AG08395 (cell line): ENCODE measurements around the gene CALHM3.
A peak's percentile ranks its signal among the peaks of the same experiment; 100 is the strongest.

Experiments used
- DNase-seq: peaks from one replicate; pipeline ENCODE4 v3.0.0; 2012; ENCODE audit warnings: mixed read lengths, low spot score

CALHM3 gene

DNA sequence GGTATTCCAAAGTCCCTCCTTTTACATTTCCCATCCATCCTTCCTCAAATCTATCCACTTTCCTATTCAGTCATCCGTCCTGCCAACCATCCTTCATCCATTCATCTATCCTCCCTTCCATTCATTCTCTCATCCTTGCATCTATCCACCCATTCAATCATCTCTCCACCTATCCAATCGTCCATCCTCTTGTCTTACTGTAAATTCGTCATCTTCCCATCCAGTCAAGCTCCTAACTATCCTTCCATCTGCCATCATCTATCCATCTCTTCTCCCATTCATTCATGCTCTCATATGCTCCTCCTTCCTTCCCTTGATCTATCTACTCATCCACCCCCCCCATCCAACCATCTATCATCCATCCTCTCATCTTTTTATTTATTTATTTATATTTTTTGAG is 5.0 kb downstream of the CALHM3 start:
- no peak for DNase-seq

DNA sequence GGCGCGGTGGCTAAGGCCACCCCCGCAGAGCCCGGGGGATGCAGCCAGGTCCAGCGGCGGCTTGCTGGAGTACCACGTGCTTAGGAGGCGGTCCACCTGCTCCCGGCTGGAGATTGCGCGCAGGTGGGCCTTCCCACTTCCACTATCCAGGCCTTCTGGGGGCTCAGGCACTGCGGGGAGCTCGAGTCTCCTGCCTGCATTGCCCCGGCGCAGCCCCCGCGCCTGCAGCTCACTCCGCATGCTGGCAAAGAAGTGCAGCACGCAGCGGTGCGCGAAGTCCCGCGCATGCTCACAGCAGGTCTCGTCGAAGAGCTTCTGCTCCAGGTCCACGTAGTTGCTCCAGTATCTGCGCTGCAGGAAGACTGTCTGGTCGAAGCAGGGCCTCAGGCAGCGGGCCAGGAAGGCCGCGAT is 5.8 kb downstream of the CALHM3 start:
- no peak for DNase-seq

DNA sequence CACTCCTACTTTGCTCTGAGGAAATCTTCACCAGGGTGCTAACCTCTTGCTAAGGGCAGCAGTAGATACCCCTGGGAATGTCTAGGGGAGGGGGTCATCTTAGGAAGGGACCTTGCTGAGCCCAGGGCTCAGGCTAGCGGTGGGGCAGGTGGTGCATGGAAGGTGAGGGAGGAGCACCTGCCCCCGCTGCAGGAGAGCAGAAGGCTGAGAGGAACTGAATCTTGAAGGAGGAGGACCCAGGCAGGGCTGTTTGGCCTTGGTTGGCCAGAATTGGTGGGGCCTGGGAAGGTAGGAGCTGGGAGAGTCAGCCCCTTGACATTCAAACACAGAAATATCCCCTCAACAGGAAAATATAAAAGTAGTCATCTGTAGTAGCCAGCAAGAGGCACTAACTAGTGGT is 7.0 kb downstream of the CALHM3 start:
- no peak for DNase-seq

DNA sequence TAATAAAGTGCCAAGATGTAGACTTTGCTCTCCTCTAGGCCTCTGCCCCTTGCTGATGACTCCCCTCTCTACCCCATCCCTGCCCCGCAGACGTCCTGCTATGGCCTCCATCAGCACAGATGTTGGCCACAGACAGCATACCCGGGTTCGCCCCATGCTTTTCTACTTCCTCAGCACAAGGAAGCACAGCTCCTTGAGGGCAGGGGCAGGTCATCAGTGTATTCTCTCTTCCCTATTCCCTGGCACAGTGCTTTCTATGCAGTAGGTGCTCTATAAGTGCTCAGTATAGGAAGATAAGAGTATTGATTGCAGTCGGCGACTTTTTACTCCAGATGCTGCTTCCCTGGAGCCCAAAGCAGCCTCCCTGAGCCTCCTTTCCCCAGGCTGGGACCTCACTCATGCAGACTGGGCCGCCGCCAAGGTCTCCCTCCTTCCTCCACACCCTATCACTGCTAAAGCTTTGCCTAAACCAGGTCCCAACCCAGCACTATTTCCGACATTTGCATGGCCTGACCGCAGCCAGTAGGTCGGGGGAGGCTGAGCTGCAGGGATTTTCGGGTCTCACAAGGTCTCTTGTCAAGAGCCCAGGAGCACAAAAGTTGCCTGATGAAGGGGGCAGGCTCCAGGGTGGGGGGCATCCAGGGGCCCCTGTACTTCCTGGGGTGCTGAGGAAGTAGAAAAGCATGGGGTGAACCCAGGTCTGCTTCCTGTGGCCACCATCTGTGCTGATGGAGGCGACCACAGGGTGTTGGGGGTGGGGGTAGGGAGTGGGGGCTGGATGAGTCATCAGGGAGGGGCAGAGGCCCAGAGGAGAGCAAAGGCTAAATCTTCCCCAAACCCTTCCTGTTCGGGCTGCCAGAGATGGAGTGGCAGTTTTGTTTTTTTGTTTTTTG is 8.0 kb downstream of the CALHM3 start:
- no peak for DNase-seq

- DNase-seq: no peak
Measured at GRCh38 chr10:103469201-103469600, 9.8 kb downstream of the CALHM3 start.

DNA sequence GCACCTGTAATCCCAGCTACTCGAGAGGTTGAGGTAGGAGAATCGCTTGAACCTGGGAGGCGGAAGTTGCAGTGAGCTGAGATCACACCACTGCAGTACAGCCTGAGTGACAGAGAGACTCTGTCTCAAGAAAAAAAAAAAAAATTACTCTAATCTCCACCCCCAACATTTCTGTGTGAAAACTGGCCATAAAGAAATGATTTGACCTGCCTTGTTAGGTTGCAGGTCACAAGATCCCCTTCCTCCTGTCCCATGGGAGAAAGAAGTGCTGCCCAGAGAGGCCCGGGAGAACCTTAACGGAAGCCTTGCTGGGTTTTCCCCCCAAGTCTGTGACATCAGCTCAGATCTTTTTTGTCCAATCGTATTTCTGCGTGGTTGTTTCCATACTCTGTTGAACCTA is 11.6 kb downstream of the CALHM3 start:
- no peak for DNase-seq

DNA sequence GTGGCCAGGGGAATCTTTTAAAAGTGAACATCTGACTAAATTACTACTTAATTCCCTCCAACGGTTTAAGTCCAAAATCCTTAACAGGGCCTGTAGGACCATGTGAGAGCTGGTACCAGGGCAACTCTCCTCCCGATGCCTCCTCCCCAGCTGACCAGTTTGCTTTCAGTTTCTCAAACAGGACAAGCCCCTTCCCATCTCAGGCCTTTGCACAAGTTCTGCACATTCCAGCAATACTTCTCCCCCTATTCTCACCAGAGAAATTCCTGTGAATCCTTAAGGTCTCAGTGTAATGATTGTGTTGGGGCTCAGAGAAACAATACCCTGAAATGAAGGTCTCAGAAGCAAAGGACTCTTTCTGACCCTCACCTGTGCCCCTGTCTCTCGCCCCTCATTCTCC is 12.3 kb downstream of the CALHM3 start:
- DNase-seq: no peak

GRCh38 chr10:103465411-103466179 is 13.4 kb downstream of the CALHM3 start:
- DNase-seq: no peak

- DNase-seq: no peak
Measured at GRCh38 chr10:103463499-103463898, 15.5 kb downstream of the CALHM3 start.

GRCh38 chr10:103459615-103460014 is 19.4 kb downstream of the CALHM3 start:
- no peak for DNase-seq

DNA sequence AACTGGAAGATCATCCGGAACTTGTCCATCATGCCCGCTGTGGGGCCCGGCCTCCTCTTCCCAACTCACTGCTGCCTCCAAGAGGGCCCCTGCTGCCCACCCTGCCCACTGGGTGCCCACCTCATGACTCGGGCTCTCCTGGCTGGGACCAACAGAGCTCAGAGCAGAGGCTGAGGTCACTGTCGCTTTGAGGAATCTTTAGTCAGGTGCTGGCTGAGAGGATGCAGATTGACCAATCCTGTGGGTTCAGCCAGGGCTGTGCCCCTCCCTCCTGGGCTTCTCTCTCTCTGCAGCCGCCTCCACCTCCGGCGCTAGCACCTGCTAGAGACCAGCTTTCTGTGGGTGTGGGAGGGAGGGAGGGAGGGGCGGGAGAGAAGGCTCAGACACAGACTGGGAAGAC is 20.3 kb downstream of the CALHM3 start, which contains the start of gene CALHM1:
CALHM1 (minus strand) TSS at position 181 of the 400 bp plus-strand sequence; CDS start at position 32, 149 bp downstream.
- DNase-seq: no peak

- DNase-seq: no peak
Measured at GRCh38 chr10:103457896-103458583, 21.0 kb downstream of the CALHM3 start.

DNA sequence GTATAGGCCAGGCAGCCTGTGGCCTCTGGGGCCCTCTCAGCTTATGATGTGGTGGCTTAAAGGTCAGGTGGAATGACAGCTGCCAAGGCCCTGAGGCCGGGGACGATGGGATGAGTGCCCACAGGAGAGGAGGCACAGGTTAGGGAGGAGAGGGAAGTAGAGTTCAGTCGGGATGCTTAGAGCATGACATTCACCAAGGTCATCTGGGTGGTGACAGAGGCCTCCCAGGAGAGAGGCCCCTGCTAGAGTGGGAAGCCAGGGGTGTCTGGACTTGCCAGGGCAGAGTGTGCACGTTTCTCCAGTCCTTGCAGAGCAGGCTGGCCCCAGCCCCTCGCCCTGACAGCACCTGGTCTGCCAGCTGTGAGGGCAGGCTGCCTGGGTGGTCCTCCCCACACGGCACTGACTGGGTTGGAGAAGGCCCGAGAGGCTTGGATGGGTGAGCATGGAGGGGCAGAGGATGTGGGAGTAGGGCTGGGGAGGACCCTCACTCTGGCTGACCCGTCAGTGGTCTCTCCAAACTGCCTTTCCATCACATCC is 21.8 kb downstream of the CALHM3 start:
- no peak for DNase-seq

DNA sequence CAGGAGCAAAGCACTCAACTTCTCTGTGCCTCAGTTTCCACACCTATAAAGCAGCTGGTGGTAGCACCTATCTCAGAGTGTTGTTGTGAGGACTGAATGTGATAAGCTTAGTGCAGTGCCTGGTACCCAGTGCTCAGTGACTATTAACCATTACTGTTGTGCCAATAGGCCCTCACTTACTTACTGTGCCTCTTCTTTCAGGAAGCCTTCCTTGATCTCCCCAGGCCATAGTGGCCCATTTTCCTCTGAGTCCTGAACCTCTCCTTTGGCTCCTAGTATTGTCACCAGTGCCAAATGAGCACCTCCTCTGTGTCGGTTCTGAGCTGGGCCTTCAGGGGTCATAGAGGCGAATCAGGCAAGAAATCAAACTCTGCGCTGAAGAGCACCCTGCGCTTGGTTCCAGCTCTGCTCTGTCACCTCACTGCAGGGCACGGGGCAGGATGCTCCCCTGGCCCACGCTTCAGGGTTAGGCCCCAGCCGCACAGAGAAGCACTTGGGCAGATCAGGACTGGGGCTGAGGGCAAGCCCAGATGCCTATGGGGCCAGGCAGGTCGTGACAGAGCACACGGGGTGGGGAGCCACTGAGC is 22.9 kb downstream of the CALHM3 start:
- DNase-seq: no peak

- DNase-seq: no peak
Measured at GRCh38 chr10:103455235-103455634, 23.8 kb downstream of the CALHM3 start.

GRCh38 chr10:103454026-103454425 is 25.0 kb downstream of the CALHM3 start:
- DNase-seq: no peak

GRCh38 chr10:103452506-103453230 is 26.4 kb downstream of the CALHM3 start:
- DNase-seq: peak; percentile 28

DNA sequence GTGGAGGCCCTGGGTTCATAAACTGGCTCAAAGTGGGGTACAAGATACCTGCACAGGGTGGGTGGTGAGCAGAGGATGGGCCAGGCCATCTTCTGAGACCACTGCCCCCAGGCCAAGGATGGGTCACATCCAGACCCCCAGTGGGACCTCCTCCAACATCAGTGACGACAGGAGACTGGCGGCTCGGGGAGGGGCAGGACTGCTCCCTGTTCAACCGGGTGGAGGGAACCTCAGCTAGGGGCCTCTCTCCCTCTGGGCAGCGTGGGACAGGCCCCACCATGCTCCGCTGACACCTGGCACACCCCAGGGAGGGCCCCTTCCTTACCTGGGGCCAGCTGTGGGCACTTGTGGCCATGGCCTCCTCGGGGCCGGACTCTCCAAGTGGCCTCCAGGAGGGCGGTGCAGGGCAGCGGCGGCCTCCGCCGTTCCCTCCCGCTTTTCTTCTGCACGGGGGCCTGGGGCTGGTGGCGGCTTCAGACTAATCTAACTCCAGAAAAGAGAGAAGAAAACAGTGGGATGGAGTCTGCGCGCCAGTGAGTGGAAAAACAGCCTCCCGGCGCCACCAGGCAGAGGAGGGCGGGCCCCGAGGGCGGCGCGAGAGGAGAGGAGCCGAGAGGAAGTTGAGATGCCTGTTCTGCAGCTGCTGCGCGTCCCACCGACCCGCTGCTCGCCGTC is 27.1 kb downstream of the CALHM3 start, which contains the start of gene CALHM2:
CALHM2 (minus strand) TSS at position 540 of the 675 bp plus-strand sequence. CDS start 2,429 bp downstream, outside the sequence.
- peak; percentile 81 for DNase-seq

- peak; percentile 85 for DNase-seq
Measured at GRCh38 chr10:103451091-103451813, 27.8 kb downstream of the CALHM3 start.
